CD4-positive, alpha-beta T cell (primary cell): ENCODE measurements around the gene SLC38A11. TPM values are rescaled to one million over a fixed set of nuclear protein-coding genes. Genes with fewer than 3 reads are reported as not detected.
A peak's percentile ranks its signal among the peaks of the same experiment; 100 is the strongest.
"Not testable (repeated sequence)": the region's sequence is repeated elsewhere in the genome, so short reads cannot be mapped to it uniquely, and the experiment has no call there.

Experiments
- ATAC-seq: fragments of 200-7000 bp; cut with Tn5 transposase; one replicate; pipeline ENCODE4 v1.10.0; 2022; ENCODE audit warnings: mild to moderate bottlenecking; ENCODE audit not compliant: poor library complexity
- CTCF ChIA-PET: fragments of 350-600 bp; sonication (Branson Sonifier 250); formaldehyde crosslinking; loops from one replicate; lab custom pipeline; 2021; ENCODE audit warnings: antibody characterized with exemption, inconsistent platforms; lab: Charles Lee
- POLR2A ChIA-PET: fragments of 350-600 bp; sonication (Branson Sonifier 250); formaldehyde crosslinking; loops from one replicate; lab custom pipeline; 2021; ENCODE audit warnings: antibody characterized with exemption, inconsistent platforms; lab: Charles Lee
- DNase-seq, 14 experiments: peaks; one replicate each; pipeline ENCODE4 v3.0.0-alpha.2; 2013 to 2020; ENCODE audit warnings: mixed read lengths in 2 of 14
- H3K27ac ChIP-seq, 2 donors: one replicate each; pipeline versions ENCODE4 v1.5.1 to v1.7.0; 2013; ENCODE audit warnings: low read length in 2 of 2, low read depth in 1 of 2, mild to moderate bottlenecking in 1 of 2
- H3K27me3 ChIP-seq, 2 experiments: 1 replicate in 1 of 2; 2 replicates in 1 of 2; pipeline versions ENCODE4 v1.6.1 to v1.7.0; 2013; ENCODE audit warnings: low read length in 2 of 2, control low read depth in 1 of 2, mild to moderate bottlenecking in 1 of 2, moderate library complexity in 1 of 2; ENCODE audit not compliant: insufficient read depth in 2 of 2, control insufficient read depth in 1 of 2
- H3K36me3 ChIP-seq: one replicate; pipeline ENCODE4 v1.6.1; 2013; ENCODE audit warnings: low read length, control low read depth; ENCODE audit not compliant: insufficient read depth
- H3K4me1 ChIP-seq: one replicate; pipeline ENCODE4 v1.6.1; 2013; ENCODE audit warnings: low read length, control low read depth; ENCODE audit not compliant: insufficient read depth
- H3K4me3 ChIP-seq: one replicate; pipeline ENCODE4 v1.5.1; 2013; ENCODE audit warnings: mild to moderate bottlenecking, low read length, moderate library complexity
- H3K9me3 ChIP-seq, 2 experiments: 1 replicate in 1 of 2; 2 replicates in 1 of 2; pipeline versions ENCODE4 v1.6.1 to v1.7.0; 2013; ENCODE audit warnings: low read length in 2 of 2, mild to moderate bottlenecking in 2 of 2, control low read depth in 1 of 2, moderate library complexity in 1 of 2; ENCODE audit not compliant: control insufficient read depth in 1 of 2, insufficient read depth in 1 of 2
- H3K27ac Mint-ChIP-seq: one replicate; pipeline ENCODE4 v1.8.0; 2020; ENCODE audit warnings: mixed read lengths
- H3K27me3 Mint-ChIP-seq: one replicate; pipeline ENCODE4 v1.8.0; 2021; ENCODE audit warnings: mixed read lengths
- H3K36me3 Mint-ChIP-seq: one replicate; pipeline ENCODE4 v1.8.0; 2021; ENCODE audit warnings: low read depth, mixed read lengths
- H3K4me1 Mint-ChIP-seq: one replicate; pipeline ENCODE4 v1.8.0; 2021; ENCODE audit warnings: low read depth, mixed read lengths
- H3K4me3 Mint-ChIP-seq: one replicate; pipeline ENCODE4 v1.8.0; 2020; ENCODE audit warnings: mild to moderate bottlenecking, mixed read lengths
- H3K9me3 Mint-ChIP-seq: one replicate; pipeline ENCODE4 v1.8.0; 2020; ENCODE audit warnings: mixed read lengths
- CTCF ChIP-seq: fragments of 200-600 bp; IDR thresholded peaks from one replicate; pipeline ENCODE4 v1.8.0; 2022; ENCODE audit warnings: antibody characterized with exemption, mild to moderate bottlenecking
- intact Hi-C, 2 experiments: fragments of 100-400 bp; cut with DNase I in 1 of 2; cut with micrococcal nuclease in 1 of 2; formaldehyde crosslinking; loops; one replicate each; pipeline versions ENCODE4 v1.15.1 to v1.9.0; 2023 to 2025; cut with DNase I, micrococcal nuclease
- total RNA-seq, 174 experiments: library from RNA in 2 of 174; stranded (reverse) in 2 of 174; gene quantifications; one replicate each; pipeline ENCODE4 v1.2.3 and lab custom pipeline; 2021 to 2026

Gene SLC38A11
- total RNA-seq, 2 experiments from 2014 or later: not detected

GRCh38 chr2:164869420-164869772 lies 85.9 kb downstream of the SLC38A11 start:
- ATAC-seq: no peak
- H3K36me3 Mint-ChIP-seq: no peaks in the 10 kb centered on the region
- CTCF ChIA-PET: no interaction called here

GRCh38 chr2:164868563-164869419 lies 86.5 kb downstream of the SLC38A11 start:
- H3K9me3 Mint-ChIP-seq: no peaks in the 10 kb centered on the region
- Histone ChIP-seq H3K27me3 (no peaks in the 10 kb centered on the region), H3K36me3 (no peaks in the 10 kb centered on the region), H3K4me1 (no peaks in the 10 kb centered on the region), H3K4me3 (no peak overlapping the region), H3K27ac (no peak overlapping the region), H3K9me3 (no peaks in the 10 kb centered on the region)
- no peaks in the 10 kb centered on the region for H3K27me3 Mint-ChIP-seq
- intact Hi-C loops: no loop called here
- ATAC-seq: no peak
- no peaks in the 10 kb centered on the region for H3K36me3 Mint-ChIP-seq
- no peak for TF ChIP-seq CTCF
- DNase-seq: no peak
- no peak overlapping the region for H3K27ac Mint-ChIP-seq
- CTCF ChIA-PET: no interaction called here
- H3K4me3 Mint-ChIP-seq: no peak overlapping the region
- H3K4me1 Mint-ChIP-seq: no peaks in the 10 kb centered on the region
- POLR2A ChIA-PET: no interaction called here

More at GRCh38 chr2:164869420-164869772, 85.9 kb downstream of the SLC38A11 start:
- intact Hi-C loops: no loop called here
- Histone ChIP-seq H3K27ac (no peak overlapping the region), H3K4me3 (no peak overlapping the region), H3K4me1 (no peaks in the 10 kb centered on the region), H3K36me3 (no peaks in the 10 kb centered on the region), H3K27me3 (no peaks in the 10 kb centered on the region), H3K9me3 (no peaks in the 10 kb centered on the region)
- Mint-ChIP-seq H3K27ac (no peak overlapping the region), H3K27me3 (no peaks in the 10 kb centered on the region), H3K9me3 (peaks cover under 1% of the 10 kb centered on the region), H3K4me1 (no peaks in the 10 kb centered on the region), H3K4me3 (no peak overlapping the region)
- DNase-seq: no peak
- TF ChIP-seq CTCF: no peak
- POLR2A ChIA-PET: no interaction called here

GRCh38 chr2:164867779-164868397 lies 87.4 kb downstream of the SLC38A11 start:
- H3K4me3 Mint-ChIP-seq: no peak overlapping the region
- TF ChIP-seq CTCF: no peak
- no peaks in the 10 kb centered on the region for H3K9me3 Mint-ChIP-seq
- no peaks in the 10 kb centered on the region for H3K9me3 ChIP-seq
- H3K27me3 Mint-ChIP-seq: no peaks in the 10 kb centered on the region
- H3K36me3 Mint-ChIP-seq: no peaks in the 10 kb centered on the region
- H3K4me1 ChIP-seq: no peaks in the 10 kb centered on the region
- intact Hi-C loops: no loop called here
- CTCF ChIA-PET: no interaction called here
- ATAC-seq (no peak), DNase-seq (no peak)
- H3K27ac Mint-ChIP-seq: no peak overlapping the region
- H3K4me1 Mint-ChIP-seq: no peaks in the 10 kb centered on the region
- H3K36me3 ChIP-seq: no peaks in the 10 kb centered on the region
- no peak overlapping the region for H3K27ac ChIP-seq
- no peak overlapping the region for H3K4me3 ChIP-seq
- H3K27me3 ChIP-seq: no peaks in the 10 kb centered on the region
- POLR2A ChIA-PET: no interaction called here

GRCh38 chr2:164866381-164866780 lies 88.9 kb downstream of the SLC38A11 start:
- H3K27ac Mint-ChIP-seq, H3K27me3 Mint-ChIP-seq, intact Hi-C loops: not testable (repeated sequence)

More at GRCh38 chr2:164866381-164866780, 88.9 kb downstream of the SLC38A11 start:
- H3K9me3 Mint-ChIP-seq, H3K27me3 ChIP-seq, CTCF ChIA-PET, H3K4me3 Mint-ChIP-seq, H3K4me1 ChIP-seq, ATAC-seq, POLR2A ChIA-PET, H3K4me3 ChIP-seq, H3K27ac ChIP-seq, H3K9me3 ChIP-seq, H3K36me3 ChIP-seq, H3K4me1 Mint-ChIP-seq, H3K36me3 Mint-ChIP-seq: not testable (repeated sequence)
- peak in 2 of 14 experiments; percentile 20 to 23 for DNase-seq
